MCF 10A (cell line): ENCODE results near the gene COG5. TPM values are rescaled to one million over a fixed set of nuclear protein-coding genes. Genes with fewer than 3 reads are reported as not detected.

ENCODE experiments used
- BruUV-seq: library from RNA; stranded (reverse); fragments of 400-500 nt; replicated peaks from 2 replicates; lab custom pipeline; 2021; lab: Mats Ljungman, UMichigan
- CTCF ChIA-PET: fragments of 300-600 bp; sonication (Branson Sonifier 250); formaldehyde crosslinking; extraction: SDS; loops from one replicate; lab custom pipeline; 2021; ENCODE audit warnings: antibody characterized with exemption, inconsistent platforms; lab: Yijun Ruan, JAX
- POLR2A ChIA-PET: fragments of 300-600, 350-650 bp; sonication (Branson Sonifier 250); formaldehyde crosslinking; extraction: SDS; loops from one replicate; lab custom pipeline; 2020; ENCODE audit warnings: antibody characterized with exemption, inconsistent platforms; lab: Yijun Ruan, JAX
- DNase-seq: peaks from one replicate; pipeline ENCODE4 v3.0.0-alpha.2; 2018; ENCODE audit not compliant: unreplicated experiment
- H3K27ac Mint-ChIP-seq: one replicate; pipeline ENCODE4 v1.8.0; 2022; ENCODE audit warnings: mild to moderate bottlenecking, low read depth, mixed read lengths; ENCODE audit not compliant: unreplicated experiment
- H3K27me3 Mint-ChIP-seq: one replicate; pipeline ENCODE4 v1.8.0; 2022; ENCODE audit warnings: mixed read lengths; ENCODE audit not compliant: insufficient read depth, unreplicated experiment
- H3K36me3 Mint-ChIP-seq: one replicate; pipeline ENCODE4 v1.8.0; 2022; ENCODE audit warnings: mild to moderate bottlenecking, moderate library complexity, mixed read lengths; ENCODE audit not compliant: insufficient read depth, unreplicated experiment
- H3K4me1 Mint-ChIP-seq: one replicate; pipeline ENCODE4 v1.8.0; 2022; ENCODE audit warnings: mixed read lengths; ENCODE audit not compliant: insufficient read depth, unreplicated experiment
- H3K4me3 Mint-ChIP-seq: one replicate; pipeline ENCODE4 v1.8.0; 2022; ENCODE audit warnings: mild to moderate bottlenecking, moderate library complexity, mixed read lengths; ENCODE audit not compliant: unreplicated experiment
- H3K9me3 Mint-ChIP-seq: one replicate; pipeline ENCODE4 v1.8.0; 2022; ENCODE audit warnings: mixed read lengths; ENCODE audit not compliant: unreplicated experiment
- intact Hi-C: fragments of 100-400 bp; cut with micrococcal nuclease; formaldehyde crosslinking; loops from 2 replicates; pipeline ENCODE4 v1.14.1; 2022
- total RNA-seq: library from RNA; stranded (reverse); gene quantifications from 2 replicates; pipeline ENCODE4 v1.2.3, GENCODE V29; 2022
- TF ChIP-seq, protein P1 (sequence below): fragments of 200-600 bp; IDR thresholded peaks from one replicate; pipeline ENCODE4 v1.8.0; 2022; ENCODE audit warnings: antibody characterized with exemption, mild to moderate bottlenecking; ENCODE audit not compliant: unreplicated experiment

The COG5 gene
- total RNA-seq, 1 experiment from 2014 or later: 40.3 TPM

DNA sequence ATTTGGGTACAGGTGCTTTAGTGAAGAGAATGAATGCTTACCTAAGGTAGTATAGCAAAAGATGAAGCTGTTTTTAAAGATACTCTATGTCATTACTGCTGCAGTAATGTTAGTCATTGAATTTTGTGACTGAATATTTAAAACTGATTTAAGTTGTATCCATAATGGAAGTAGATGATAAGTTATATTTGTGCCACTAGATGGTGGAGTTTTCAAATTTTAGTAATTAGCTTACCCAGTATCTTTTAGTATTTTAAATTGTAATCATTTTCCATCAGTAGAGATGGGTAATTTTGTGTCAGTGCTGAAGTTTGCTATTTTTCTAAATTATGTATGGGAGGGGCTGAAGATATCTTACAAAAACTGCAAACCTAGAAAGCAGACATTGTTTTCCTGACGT, 369.7 kb downstream of the COG5 start:
- Mint-ChIP-seq H3K36me3 (peaks cover 92% of the 10 kb centered on the region), H3K4me1 (peaks cover 4% of the 10 kb centered on the region), H3K27ac (peak overlapping the region; percentile 31), H3K27me3 (no peaks in the 10 kb centered on the region), H3K9me3 (no peaks in the 10 kb centered on the region), H3K4me3 (no peak overlapping the region)
- intact Hi-C loops: no loop called here
- ChIA-PET CTCF (interaction anchor here (0.8 to 2.8 kb wide), 5 partner anchors 11 to 400 kb away, joined by 3 to 7 read pairs (median 4); no protein-coding TSS in a partner anchor), POLR2A (interaction anchor here (2.2 to 2.9 kb wide), 3 partner anchors 14 to 26 kb away, joined by 8 to 9 read pairs (median 9); partner anchors contain the start of gene HBP1)
- no TSS peak for BruUV-seq
- DNase-seq: no peak
- TF ChIP-seq, protein P1, sequence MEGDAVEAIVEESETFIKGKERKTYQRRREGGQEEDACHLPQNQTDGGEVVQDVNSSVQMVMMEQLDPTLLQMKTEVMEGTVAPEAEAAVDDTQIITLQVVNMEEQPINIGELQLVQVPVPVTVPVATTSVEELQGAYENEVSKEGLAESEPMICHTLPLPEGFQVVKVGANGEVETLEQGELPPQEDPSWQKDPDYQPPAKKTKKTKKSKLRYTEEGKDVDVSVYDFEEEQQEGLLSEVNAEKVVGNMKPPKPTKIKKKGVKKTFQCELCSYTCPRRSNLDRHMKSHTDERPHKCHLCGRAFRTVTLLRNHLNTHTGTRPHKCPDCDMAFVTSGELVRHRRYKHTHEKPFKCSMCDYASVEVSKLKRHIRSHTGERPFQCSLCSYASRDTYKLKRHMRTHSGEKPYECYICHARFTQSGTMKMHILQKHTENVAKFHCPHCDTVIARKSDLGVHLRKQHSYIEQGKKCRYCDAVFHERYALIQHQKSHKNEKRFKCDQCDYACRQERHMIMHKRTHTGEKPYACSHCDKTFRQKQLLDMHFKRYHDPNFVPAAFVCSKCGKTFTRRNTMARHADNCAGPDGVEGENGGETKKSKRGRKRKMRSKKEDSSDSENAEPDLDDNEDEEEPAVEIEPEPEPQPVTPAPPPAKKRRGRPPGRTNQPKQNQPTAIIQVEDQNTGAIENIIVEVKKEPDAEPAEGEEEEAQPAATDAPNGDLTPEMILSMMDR: no peak

DNA sequence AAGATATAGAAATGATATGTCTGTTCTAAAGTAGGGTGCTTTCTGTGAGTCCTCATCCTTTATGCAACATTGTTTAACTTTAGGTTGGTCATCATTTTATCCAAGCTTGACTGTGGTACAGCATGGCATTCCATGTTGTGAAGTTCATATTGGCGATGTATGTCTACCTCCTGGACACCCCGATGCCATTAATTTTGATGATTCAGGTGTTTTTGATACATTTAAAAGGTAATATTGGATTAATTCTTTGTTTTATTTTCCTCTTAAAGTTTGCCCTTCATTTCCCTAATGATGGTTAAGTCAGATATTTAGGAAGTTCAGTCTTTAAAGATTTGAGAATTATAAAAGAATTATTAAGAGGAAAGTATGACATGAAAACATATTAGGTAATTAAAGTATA, 373.6 kb downstream of the COG5 start:
- Mint-ChIP-seq H3K27me3 (no peaks in the 10 kb centered on the region), H3K36me3 (peaks cover 91% of the 10 kb centered on the region), H3K4me3 (no peak overlapping the region), H3K4me1 (peaks cover 12% of the 10 kb centered on the region), H3K9me3 (no peaks in the 10 kb centered on the region), H3K27ac (no peak overlapping the region)
- intact Hi-C loops: no loop called here
- ChIA-PET CTCF (interaction anchor here (0.7 to 2.0 kb wide), 3 partner anchors 9 to 40 kb away, joined by 3 to 14 read pairs (median 4); no protein-coding TSS in a partner anchor), POLR2A (interaction anchor here (0.5 to 5.5 kb wide), 5 partner anchors 9 to 553 kb away, joined by 3 to 34 read pairs (median 3); partner anchors contain the start of gene HBP1)
- TF ChIP-seq, protein P1: no peak
- BruUV-seq: no TSS peak
- no peak for DNase-seq

DNA sequence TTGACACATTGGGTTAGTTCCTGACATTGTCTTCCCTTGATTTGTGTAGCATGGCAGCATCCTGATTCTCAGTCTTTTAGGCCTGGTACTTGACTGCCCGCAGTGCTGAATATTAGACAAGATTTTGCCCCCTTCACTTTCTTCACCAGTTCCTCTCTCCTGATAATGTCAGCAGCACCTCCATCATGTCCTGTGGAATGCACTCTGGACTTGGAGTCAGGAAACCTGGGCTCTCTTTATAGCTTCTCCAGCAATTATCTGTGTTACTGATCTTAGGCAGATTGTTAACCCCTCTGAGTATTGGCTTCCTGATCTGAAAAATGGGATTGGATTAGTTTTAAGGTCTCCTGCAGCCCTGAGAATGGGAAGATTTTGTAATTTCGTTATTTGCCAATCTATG, 375.9 kb downstream of the COG5 start:
- no peak overlapping the region for H3K27ac Mint-ChIP-seq
- ChIA-PET CTCF (no interaction called here), POLR2A (interaction anchor here (3.2 to 5.5 kb wide), 2 partner anchors 11 to 19 kb away, joined by 8 to 34 read pairs; partner anchors contain the start of gene HBP1)
- no peak for DNase-seq
- intact Hi-C loops: no loop called here
- no peaks in the 10 kb centered on the region for H3K9me3 Mint-ChIP-seq
- BruUV-seq: no TSS peak
- H3K4me3 Mint-ChIP-seq: no peak overlapping the region
- peaks cover 13% of the 10 kb centered on the region for H3K4me1 Mint-ChIP-seq
- TF ChIP-seq, protein P1: no peak
- no peaks in the 10 kb centered on the region for H3K27me3 Mint-ChIP-seq
- peaks cover 92% of the 10 kb centered on the region for H3K36me3 Mint-ChIP-seq

DNA sequence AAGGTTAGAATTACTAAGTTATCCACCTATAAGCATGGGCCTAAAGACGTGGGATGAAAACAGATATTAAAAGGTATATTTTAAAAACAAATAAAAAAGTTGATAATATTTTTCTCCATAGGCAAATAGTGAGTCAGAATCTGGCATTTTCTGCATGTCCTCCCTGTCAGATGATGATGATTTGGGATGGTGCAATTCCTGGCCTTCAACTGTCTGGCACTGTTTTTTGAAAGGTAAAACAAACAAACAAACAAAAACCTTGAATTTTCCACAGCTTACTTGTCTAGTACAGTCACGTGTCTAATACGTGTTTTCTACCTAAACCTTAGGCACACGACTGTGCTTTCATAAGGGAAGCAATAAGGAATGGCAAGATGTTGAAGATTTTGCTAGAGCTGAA, 377.5 kb downstream of the COG5 start:
- intact Hi-C loops: no loop called here
- DNase-seq: peak; percentile 51
- no TSS peak for BruUV-seq
- H3K27me3 Mint-ChIP-seq: no peaks in the 10 kb centered on the region
- POLR2A ChIA-PET: interaction anchor here (0.6 to 1.7 kb wide), 4 partner anchors 16 to 72 kb away, joined by 3 to 8 read pairs (median 4); no protein-coding TSS in a partner anchor
- no peaks in the 10 kb centered on the region for H3K9me3 Mint-ChIP-seq
- TF ChIP-seq, protein P1: no peak
- peaks cover 9% of the 10 kb centered on the region for H3K4me1 Mint-ChIP-seq
- no peak overlapping the region for H3K27ac Mint-ChIP-seq
- H3K36me3 Mint-ChIP-seq: peaks cover 94% of the 10 kb centered on the region
- no peak overlapping the region for H3K4me3 Mint-ChIP-seq
- CTCF ChIA-PET: interaction anchor here (0.7 kb wide), 1 partner anchor 464 kb away, joined by 5 read pairs; no protein-coding TSS in a partner anchor
